Measurements from ENCODE around the gene MMP28.

Gene MMP28

GRCh38 chr17:35723735-35724134 is 71.7 kb downstream of the MMP28 start:
- no peak for DNase-seq

GRCh38 chr17:35717475-35717874 is 78.0 kb downstream of the MMP28 start:
- no peak for DNase-seq

GRCh38 chr17:35716897-35717465 is 78.5 kb downstream of the MMP28 start:
- DNase-seq: no peak

GRCh38 chr17:35716173-35716572 is 79.3 kb downstream of the MMP28 start:
- no peak for DNase-seq
